OCI-LY3 (cell line): Measurements from ENCODE around the gene NTHL1.

Experiments used
- EZH2phosphoT487 ChIP-seq: fragments of 200-600 bp; shearing (Covaris generic); IDR thresholded peaks from 2 replicates; pipeline ENCODE4 v1.6.1; 2018; ENCODE audit warnings: antibody characterized with exemption, mixed run types, low read depth
- TF ChIP-seq, protein P1 (sequence below): fragments of 200-600, 300-600 bp; sonication (generic); IDR thresholded peaks from 2 replicates; pipeline ENCODE4 v1.5.1; 2014; ENCODE audit warnings: antibody characterized with exemption, low read length, low read depth

DNA sequence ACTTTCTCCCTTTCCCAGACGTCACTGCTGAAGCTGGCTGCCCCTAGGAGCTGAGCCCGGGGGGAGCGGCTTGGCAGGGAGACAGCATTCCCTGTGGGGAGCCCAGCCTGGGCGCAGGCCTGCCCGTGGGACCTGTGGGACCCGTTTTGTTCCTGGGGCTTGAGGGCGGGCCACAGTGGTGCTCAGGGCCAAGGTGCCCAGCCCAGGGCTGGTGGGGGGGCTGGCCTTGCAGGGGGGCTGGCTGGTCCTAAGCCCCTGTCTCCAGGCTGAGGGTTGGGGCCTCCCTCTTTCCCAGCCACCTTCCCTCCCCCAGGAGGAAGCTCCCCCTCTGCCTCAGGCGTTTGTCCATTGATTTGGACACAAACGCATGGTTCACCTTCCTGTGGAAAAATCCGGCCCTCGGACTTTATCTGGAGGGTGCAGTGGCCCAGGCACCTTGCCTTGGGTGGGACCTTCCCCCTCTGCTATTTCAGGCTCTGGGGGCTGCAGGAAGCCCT is 16.5 kb downstream of the NTHL1 start:
- TF ChIP-seq, protein P1, sequence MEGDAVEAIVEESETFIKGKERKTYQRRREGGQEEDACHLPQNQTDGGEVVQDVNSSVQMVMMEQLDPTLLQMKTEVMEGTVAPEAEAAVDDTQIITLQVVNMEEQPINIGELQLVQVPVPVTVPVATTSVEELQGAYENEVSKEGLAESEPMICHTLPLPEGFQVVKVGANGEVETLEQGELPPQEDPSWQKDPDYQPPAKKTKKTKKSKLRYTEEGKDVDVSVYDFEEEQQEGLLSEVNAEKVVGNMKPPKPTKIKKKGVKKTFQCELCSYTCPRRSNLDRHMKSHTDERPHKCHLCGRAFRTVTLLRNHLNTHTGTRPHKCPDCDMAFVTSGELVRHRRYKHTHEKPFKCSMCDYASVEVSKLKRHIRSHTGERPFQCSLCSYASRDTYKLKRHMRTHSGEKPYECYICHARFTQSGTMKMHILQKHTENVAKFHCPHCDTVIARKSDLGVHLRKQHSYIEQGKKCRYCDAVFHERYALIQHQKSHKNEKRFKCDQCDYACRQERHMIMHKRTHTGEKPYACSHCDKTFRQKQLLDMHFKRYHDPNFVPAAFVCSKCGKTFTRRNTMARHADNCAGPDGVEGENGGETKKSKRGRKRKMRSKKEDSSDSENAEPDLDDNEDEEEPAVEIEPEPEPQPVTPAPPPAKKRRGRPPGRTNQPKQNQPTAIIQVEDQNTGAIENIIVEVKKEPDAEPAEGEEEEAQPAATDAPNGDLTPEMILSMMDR: no peak
- TF ChIP-seq EZH2phosphoT487: no peak
